ENCODE measurements around the gene MRLN. TPM values are rescaled to one million over a fixed set of nuclear protein-coding genes. Genes with fewer than 3 reads are reported as not detected.
A peak's percentile ranks its signal among the peaks of the same experiment; 100 is the strongest.
"Not testable (repeated sequence)": the region's sequence is repeated elsewhere in the genome, so short reads cannot be mapped to it uniquely, and the experiment has no call there.

Gene MRLN
- total and polyA plus RNA-seq, 2 experiments from 2014 or later: not detected

GRCh38 chr10:59750155-59750945 is 2.9 kb downstream of the MRLN start:
- H3K27me3 ChIP-seq: no peaks in the 10 kb centered on the region
- no peaks in the 10 kb centered on the region for H3K9me2 ChIP-seq (replicated peaks; ENCODE audit: insufficient read depth)
- H3K36me3 ChIP-seq (replicated peaks; ENCODE audit: insufficient read depth, low read depth): no peaks in the 10 kb centered on the region
- no peak overlapping the region for H2AFZ ChIP-seq
- no peak overlapping the region for H3K4me3 ChIP-seq
- H4K20me1 ChIP-seq (ENCODE audit: insufficient read depth, poor library complexity, severe bottlenecking): no peaks in the 10 kb centered on the region
- H3K4me1 ChIP-seq (ENCODE audit: insufficient read depth): no peaks in the 10 kb centered on the region
- no peak for TF ChIP-seq CTCF (IDR thresholded peaks at IDR 0.05; ENCODE audit: poor library complexity)
- no peak for TF ChIP-seq EZH2 (IDR thresholded peaks at IDR 0.05; ENCODE audit: borderline replicate concordance)
- TF ChIP-seq EZH2phosphoT487 (IDR thresholded peaks at IDR 0.05; ENCODE audit: low read depth, severe bottlenecking, unreplicated experiment): no peak
- no peaks in the 10 kb centered on the region for H3K9me3 ChIP-seq (ENCODE audit: low read depth)
- 81% methylated on average over 12 of the region's 12 CpGs for WGBS (ENCODE audit: low lambda C conversion rate, missing lambda C conversion rate)
- DNase-seq (ENCODE audit: low spot score): no peak
- H3K79me2 ChIP-seq: no peaks in the 10 kb centered on the region
- H3K4me2 ChIP-seq: no peak overlapping the region
- no peak overlapping the region for H3K27ac ChIP-seq

DNA sequence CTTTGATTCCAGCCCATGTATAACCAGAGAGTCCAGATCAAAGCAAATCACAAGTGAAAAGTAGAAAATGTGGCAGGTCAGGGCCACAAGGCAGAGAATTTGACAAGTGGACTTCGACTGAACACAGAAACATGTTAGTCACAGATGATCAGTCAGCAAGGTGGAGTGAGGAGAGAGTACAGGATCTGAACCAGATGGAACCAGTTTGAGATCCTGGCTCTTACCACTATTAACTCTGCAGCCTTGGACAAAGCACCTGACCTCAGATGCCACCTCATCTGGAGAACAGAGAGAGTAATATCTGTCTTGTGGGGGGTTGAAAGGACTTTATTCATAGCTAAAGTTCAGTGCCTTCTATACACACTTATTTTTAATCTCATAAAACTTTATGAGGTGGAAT is 4.4 kb downstream of the MRLN start:
- no peaks in the 10 kb centered on the region for H3K36me3 ChIP-seq (replicated peaks; ENCODE audit: insufficient read depth, low read depth)
- H3K4me2 ChIP-seq: no peak overlapping the region
- DNase-seq (ENCODE audit: low spot score): peak; percentile 32
- H3K27ac ChIP-seq: peak overlapping the region; percentile 27
- no peak overlapping the region for H2AFZ ChIP-seq
- H3K9me2 ChIP-seq (replicated peaks; ENCODE audit: insufficient read depth): no peaks in the 10 kb centered on the region
- H3K79me2 ChIP-seq: no peaks in the 10 kb centered on the region
- H4K20me1 ChIP-seq (ENCODE audit: insufficient read depth, poor library complexity, severe bottlenecking): no peaks in the 10 kb centered on the region
- no peaks in the 10 kb centered on the region for H3K27me3 ChIP-seq
- no peaks in the 10 kb centered on the region for H3K4me1 ChIP-seq (ENCODE audit: insufficient read depth)
- 47% methylated on average over 1 of the region's 1 CpG for WGBS (ENCODE audit: low lambda C conversion rate, missing lambda C conversion rate)
- H3K4me3 ChIP-seq: no peak overlapping the region
- TF ChIP-seq CTCF (IDR thresholded peaks at IDR 0.05; ENCODE audit: poor library complexity) (no peak), EZH2 (IDR thresholded peaks at IDR 0.05; ENCODE audit: borderline replicate concordance) (no peak), EZH2phosphoT487 (IDR thresholded peaks at IDR 0.05; ENCODE audit: low read depth, severe bottlenecking, unreplicated experiment) (no peak)
- H3K9me3 ChIP-seq (ENCODE audit: low read depth): no peaks in the 10 kb centered on the region

- WGBS (ENCODE audit: low lambda C conversion rate, missing lambda C conversion rate): 57% methylated on average over 2 of the region's 2 CpGs
- peak overlapping the region; percentile 10 for H3K4me2 ChIP-seq
- H3K9me2 ChIP-seq (replicated peaks; ENCODE audit: insufficient read depth): no peaks in the 10 kb centered on the region
- H2AFZ ChIP-seq: no peak overlapping the region
- no peaks in the 10 kb centered on the region for H3K27me3 ChIP-seq
- H4K20me1 ChIP-seq (ENCODE audit: insufficient read depth, poor library complexity, severe bottlenecking): no peaks in the 10 kb centered on the region
- H3K4me1 ChIP-seq (ENCODE audit: insufficient read depth): no peaks in the 10 kb centered on the region
- no peaks in the 10 kb centered on the region for H3K36me3 ChIP-seq (replicated peaks; ENCODE audit: insufficient read depth, low read depth)
- H3K4me3 ChIP-seq: no peak overlapping the region
- TF ChIP-seq EZH2phosphoT487 (IDR thresholded peaks at IDR 0.05; ENCODE audit: low read depth, severe bottlenecking, unreplicated experiment) (no peak), CTCF (IDR thresholded peaks at IDR 0.05; ENCODE audit: poor library complexity) (no peak), EZH2 (IDR thresholded peaks at IDR 0.05; ENCODE audit: borderline replicate concordance) (no peak)
- DNase-seq (ENCODE audit: low spot score): no peak
- no peaks in the 10 kb centered on the region for H3K79me2 ChIP-seq
- no peaks in the 10 kb centered on the region for H3K9me3 ChIP-seq (ENCODE audit: low read depth)
- H3K27ac ChIP-seq: no peak overlapping the region
Observed at GRCh38 chr10:59745163-59745650, 8.0 kb downstream of the MRLN start.

GRCh38 chr10:59744762-59745161 is 8.5 kb downstream of the MRLN start:
- H3K79me2 ChIP-seq; H3K27ac ChIP-seq; H3K36me3 ChIP-seq (replicated peaks; ENCODE audit: insufficient read depth, low read depth); H3K9me3 ChIP-seq (ENCODE audit: low read depth); DNase-seq (ENCODE audit: low spot score); H3K9me2 ChIP-seq (replicated peaks; ENCODE audit: insufficient read depth); H3K4me3 ChIP-seq; H3K27me3 ChIP-seq; H4K20me1 ChIP-seq (ENCODE audit: insufficient read depth, poor library complexity, severe bottlenecking); H2AFZ ChIP-seq; H3K4me1 ChIP-seq (ENCODE audit: insufficient read depth): not testable (repeated sequence)
- peak overlapping the region; percentile 10 for H3K4me2 ChIP-seq
- WGBS (ENCODE audit: low lambda C conversion rate, missing lambda C conversion rate): 59% methylated on average over 6 of the region's 6 CpGs

DNA sequence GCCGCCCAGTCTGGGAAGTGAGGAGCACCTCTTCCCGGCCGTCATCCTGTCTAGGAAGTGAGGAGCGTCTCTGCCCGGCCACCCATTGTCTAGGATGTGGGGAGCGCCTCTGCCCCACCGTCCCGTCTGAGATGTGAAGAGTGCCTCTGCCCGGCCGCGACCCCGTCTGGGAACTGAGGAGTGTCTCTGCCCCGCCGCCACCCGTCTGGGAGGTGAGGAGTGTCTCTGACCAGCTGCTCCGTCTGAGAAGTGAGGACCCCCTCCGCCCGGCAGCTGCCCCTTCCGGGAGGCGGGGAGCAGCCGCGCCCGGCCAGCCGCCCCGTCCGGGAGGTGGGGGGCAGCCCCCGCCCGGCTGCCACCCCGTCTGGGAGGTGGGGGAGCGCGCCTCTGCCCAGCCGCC is 9.1 kb downstream of the MRLN start:
- not testable (repeated sequence) for H3K9me3 ChIP-seq (ENCODE audit: low read depth); H3K36me3 ChIP-seq (replicated peaks; ENCODE audit: insufficient read depth, low read depth); H3K4me2 ChIP-seq; DNase-seq (ENCODE audit: low spot score); H3K27me3 ChIP-seq; H3K9me2 ChIP-seq (replicated peaks; ENCODE audit: insufficient read depth); H3K27ac ChIP-seq; H2AFZ ChIP-seq; H4K20me1 ChIP-seq (ENCODE audit: insufficient read depth, poor library complexity, severe bottlenecking); H3K4me1 ChIP-seq (ENCODE audit: insufficient read depth); H3K4me3 ChIP-seq; H3K79me2 ChIP-seq
- 96% methylated on average over 22 of the region's 32 CpGs for WGBS (ENCODE audit: low lambda C conversion rate, missing lambda C conversion rate)

All from hepatocyte (in vitro differentiated cells).